ENCODE measurements around the gene MAN2B2.

MAN2B2 gene

GRCh38 chr4:6632125-6632524 lies 57.1 kb downstream of the MAN2B2 start:
- H3K9ac ChIP-seq (ENCODE audit: low read length), result no peak overlapping the region
- no peak overlapping the region for H3K4me3 ChIP-seq (ENCODE audit: insufficient read depth, low read length, poor library complexity, severe bottlenecking)
- H3K36me3 ChIP-seq (ENCODE audit: low read length), result no peaks in the 10 kb centered on the region
- H3K4me2 ChIP-seq (ENCODE audit: low read depth, low read length, poor library complexity, severe bottlenecking), result no peak overlapping the region
- no peaks in the 10 kb centered on the region for H3K27me3 ChIP-seq (ENCODE audit: low read length)
- H2AFZ ChIP-seq (ENCODE audit: low read depth, low read length, severe bottlenecking), result no peak overlapping the region
- H3F3A ChIP-seq (ENCODE audit: insufficient read depth), result no peaks in the 10 kb centered on the region
- H3K9me3 ChIP-seq (ENCODE audit: insufficient read depth, low read length), result no peaks in the 10 kb centered on the region
- no peaks in the 10 kb centered on the region for H4K20me1 ChIP-seq (ENCODE audit: low read depth, low read length)
- H3K79me2 ChIP-seq (ENCODE audit: insufficient read depth, low read length), result no peaks in the 10 kb centered on the region
- TF ChIP-seq CTCF (IDR thresholded peaks at IDR 0.05; ENCODE audit: insufficient read depth, low read length, poor library complexity, severe bottlenecking) (no peak), EZH2phosphoT487 (conservative IDR thresholded peaks at IDR 0.05; ENCODE audit: low read length) (no peak)
- H3K27ac ChIP-seq (ENCODE audit: low read depth, low read length), result no peak overlapping the region
- H3K9me2 ChIP-seq (replicated peaks; ENCODE audit: insufficient read depth, low read length), result no peaks in the 10 kb centered on the region

GRCh38 chr4:6633091-6633906 lies 58.3 kb downstream of the MAN2B2 start:
- no peaks in the 10 kb centered on the region for H3F3A ChIP-seq (ENCODE audit: insufficient read depth)
- H3K27ac ChIP-seq (ENCODE audit: low read depth, low read length), result no peak overlapping the region
- no peak overlapping the region for H2AFZ ChIP-seq (ENCODE audit: low read depth, low read length, severe bottlenecking)
- H3K4me3 ChIP-seq (ENCODE audit: insufficient read depth, low read length, poor library complexity, severe bottlenecking), result no peak overlapping the region
- H3K27me3 ChIP-seq (ENCODE audit: low read length), result no peaks in the 10 kb centered on the region
- H4K20me1 ChIP-seq (ENCODE audit: low read depth, low read length), result no peaks in the 10 kb centered on the region
- no peaks in the 10 kb centered on the region for H3K36me3 ChIP-seq (ENCODE audit: low read length)
- H3K9me2 ChIP-seq (replicated peaks; ENCODE audit: insufficient read depth, low read length), result no peaks in the 10 kb centered on the region
- no peak overlapping the region for H3K9ac ChIP-seq (ENCODE audit: low read length)
- H3K9me3 ChIP-seq (ENCODE audit: insufficient read depth, low read length), result no peaks in the 10 kb centered on the region
- TF ChIP-seq EZH2phosphoT487 (conservative IDR thresholded peaks at IDR 0.05; ENCODE audit: low read length) (no peak), CTCF (IDR thresholded peaks at IDR 0.05; ENCODE audit: insufficient read depth, low read length, poor library complexity, severe bottlenecking) (no peak)
- H3K4me2 ChIP-seq (ENCODE audit: low read depth, low read length, poor library complexity, severe bottlenecking), result no peak overlapping the region
- H3K79me2 ChIP-seq (ENCODE audit: insufficient read depth, low read length), result no peaks in the 10 kb centered on the region

- Histone ChIP-seq H3F3A (ENCODE audit: insufficient read depth) (no peaks in the 10 kb centered on the region), H4K20me1 (ENCODE audit: low read depth, low read length) (no peaks in the 10 kb centered on the region), H3K27ac (ENCODE audit: low read depth, low read length) (no peak overlapping the region), H3K36me3 (ENCODE audit: low read length) (no peaks in the 10 kb centered on the region), H3K4me3 (ENCODE audit: insufficient read depth, low read length, poor library complexity, severe bottlenecking) (no peak overlapping the region), H3K9me2 (replicated peaks; ENCODE audit: insufficient read depth, low read length) (no peaks in the 10 kb centered on the region), H3K9me3 (ENCODE audit: insufficient read depth, low read length) (no peaks in the 10 kb centered on the region), H3K27me3 (ENCODE audit: low read length) (no peaks in the 10 kb centered on the region), H3K79me2 (ENCODE audit: insufficient read depth, low read length) (no peaks in the 10 kb centered on the region), H3K4me2 (ENCODE audit: low read depth, low read length, poor library complexity, severe bottlenecking) (no peak overlapping the region), H3K9ac (ENCODE audit: low read length) (no peak overlapping the region), H2AFZ (ENCODE audit: low read depth, low read length, severe bottlenecking) (no peak overlapping the region)
- no peak for TF ChIP-seq EZH2phosphoT487 (conservative IDR thresholded peaks at IDR 0.05; ENCODE audit: low read length)
- TF ChIP-seq CTCF (IDR thresholded peaks at IDR 0.05; ENCODE audit: insufficient read depth, low read length, poor library complexity, severe bottlenecking), result no peak
These were observed 59.8 kb downstream of the MAN2B2 start for GRCh38 chr4:6634746-6635145.
